Panc1 (cell line): ENCODE data around the gene PARD3. TPM values are rescaled to one million over a fixed set of nuclear protein-coding genes. Genes with fewer than 3 reads are reported as not detected.

Source experiments
- ATAC-seq: fragments of 200-7000 bp; cut with Tn5 transposase; 2 replicates; pipeline ENCODE4 v1.9.1; 2020; ENCODE audit warnings: mild to moderate bottlenecking, moderate library complexity
- BruUV-seq: library from RNA; stranded (reverse); fragments of 400-500 nt; replicated peaks from 2 replicates; lab custom pipeline; 2021; lab: Mats Ljungman, UMichigan
- CTCF ChIA-PET: fragments of 300-600 bp; sonication (Branson Sonifier 250); formaldehyde crosslinking; loops from one replicate; lab custom pipeline; 2022; ENCODE audit warnings: antibody characterized with exemption; lab: Charles Lee
- POLR2A ChIA-PET: fragments of 300-600 bp; sonication (Branson Sonifier 250); formaldehyde crosslinking; loops from one replicate; lab custom pipeline; 2022; ENCODE audit warnings: antibody characterized with exemption; lab: Charles Lee
- DNase-seq: peaks from one replicate; pipeline ENCODE4 v3.0.0-alpha.2; 2010; ENCODE audit warnings: low read depth, low spot score
- H3K27ac ChIP-seq: 2 replicates; pipeline ENCODE4 v1.5.1; 2011; ENCODE audit warnings: mild to moderate bottlenecking, low read length, inconsistent platforms
- H3K27me3 ChIP-seq: fragments of 200-500 bp; sonication (Bioruptor generic); 2 replicates; pipeline ENCODE4 v1.6.0; 2014; ENCODE audit warnings: low read length, inconsistent platforms; ENCODE audit not compliant: control insufficient read depth, insufficient read depth
- H3K36me3 ChIP-seq: fragments of 200-500 bp; sonication (Bioruptor generic); 2 replicates; pipeline ENCODE4 v1.5.1; 2014; ENCODE audit warnings: inconsistent platforms, mild to moderate bottlenecking, low read length, moderate library complexity; ENCODE audit not compliant: control insufficient read depth, insufficient read depth
- H3K4me1 ChIP-seq: 2 replicates; pipeline ENCODE4 v1.5.1; 2011; ENCODE audit warnings: inconsistent platforms, mild to moderate bottlenecking, low read length, moderate library complexity; ENCODE audit not compliant: control insufficient read depth, insufficient read depth
- H3K4me3 ChIP-seq, 2 experiments: 2 replicates each; pipeline ENCODE4 v1.5.1; 2011 to 2012; ENCODE audit warnings: low read depth in 2 of 2, low read length in 2 of 2, mild to moderate bottlenecking in 2 of 2, inconsistent platforms in 1 of 2, moderate library complexity in 1 of 2
- H3K9me3 ChIP-seq: fragments of 200-500 bp; sonication (Bioruptor generic); 2 replicates; pipeline ENCODE4 v1.5.1; 2014; ENCODE audit warnings: low read depth, mild to moderate bottlenecking, inconsistent platforms, low read length, moderate library complexity; ENCODE audit not compliant: control insufficient read depth, insufficient read depth
- CTCF ChIP-seq: fragments of 450-650 bp; IDR thresholded peaks from 2 replicates; pipeline ENCODE4 v1.5.1; 2017; ENCODE audit warnings: mild to moderate bottlenecking
- POLR2AphosphoS5 ChIP-seq: IDR thresholded peaks from 2 replicates; pipeline ENCODE4 v1.6.1; 2012; ENCODE audit warnings: mild to moderate bottlenecking, low read depth, low read length, moderate library complexity
- REST ChIP-seq, 2 experiments: IDR thresholded peaks; 2 replicates each; pipeline ENCODE4 v1.6.1; 2011 to 2012; ENCODE audit warnings: low read depth in 2 of 2, control low read depth in 1 of 2, low read length in 1 of 2, mild to moderate bottlenecking in 1 of 2, moderate library complexity in 1 of 2; ENCODE audit not compliant: insufficient read depth in 1 of 2
- SIN3A ChIP-seq: IDR thresholded peaks from 2 replicates; pipeline ENCODE4 v1.6.1; 2012; ENCODE audit warnings: low read depth, mild to moderate bottlenecking, low read length, moderate library complexity, borderline replicate concordance; ENCODE audit not compliant: insufficient read depth
- TCF7L2 ChIP-seq: IDR thresholded peaks from 2 replicates; pipeline ENCODE4 v1.6.1; 2011; ENCODE audit warnings: mild to moderate bottlenecking, low read depth, low read length, inconsistent platforms
- in situ Hi-C: cut with HindIII; loops from 2 replicates; pipeline ENCODE4 v1.10.0; 2016; ENCODE audit warnings: low sequenced_read_pairs, low pct_unique_long_range_greater_than_20kb
- intact Hi-C: fragments of 100-400 bp; cut with micrococcal nuclease; formaldehyde crosslinking; loops from one replicate; pipeline ENCODE4 v1.10.0; 2022; ENCODE audit not compliant: unreplicated experiment
- total RNA-seq: library from RNA; stranded (reverse); gene quantifications from one replicate; pipeline ENCODE4 v1.2.1, GENCODE V29; 2021; ENCODE audit not compliant: unreplicated experiment

The PARD3 gene
- total RNA-seq, 1 experiment from 2014 or later, result 29.8 TPM

GRCh38 chr10:34319197-34319846, 495.8 kb downstream of the PARD3 start:
- in situ Hi-C loops, result no loop called here
- POLR2A ChIA-PET, result no interaction called here
- CTCF ChIA-PET, result no interaction called here
- DNase-seq (no peak), ATAC-seq (no peak)
- intact Hi-C loops, result no loop called here
- BruUV-seq, result no TSS peak
- TF ChIP-seq REST (IDR thresholded peaks at IDR 0.05; ENCODE audit: insufficient read depth in 1 of 2, low read depth in 2 of 2, low read length in 1 of 2), result no peak
- TF ChIP-seq POLR2AphosphoS5, result no peak
- no peak for TF ChIP-seq TCF7L2
- TF ChIP-seq CTCF, result no peak
- no peak for TF ChIP-seq SIN3A
- Histone ChIP-seq H3K27me3 (no peaks in the 10 kb centered on the region), H3K4me1 (0 out of 2 replicates have a peak, but pooled peaks cover 3% of the 10 kb centered on the region), H3K36me3 (no peaks in the 10 kb centered on the region), H3K4me3 (no peak overlapping the region), H3K27ac (no peak overlapping the region), H3K9me3 (no peaks in the 10 kb centered on the region)

- H3K9me3 ChIP-seq, result no peaks in the 10 kb centered on the region
- H3K4me1 ChIP-seq, result 0 out of 2 replicates have a peak, but pooled peaks cover 3% of the 10 kb centered on the region
- ChIA-PET CTCF (no interaction called here), POLR2A (no interaction called here)
- DNase-seq (no peak), ATAC-seq (no peak)
- no peaks in the 10 kb centered on the region for H3K36me3 ChIP-seq
- TF ChIP-seq TCF7L2 (no peak), POLR2AphosphoS5 (no peak), SIN3A (no peak), REST (IDR thresholded peaks at IDR 0.05; ENCODE audit: insufficient read depth in 1 of 2, low read depth in 2 of 2, low read length in 1 of 2) (no peak), CTCF (no peak)
- no TSS peak for BruUV-seq
- no peaks in the 10 kb centered on the region for H3K27me3 ChIP-seq
- in situ Hi-C loops (no loop called here), intact Hi-C loops (no loop called here)
- no peak overlapping the region for H3K4me3 ChIP-seq
- H3K27ac ChIP-seq, result no peak overlapping the region
Observed at GRCh38 chr10:34316154-34316553, 498.9 kb downstream of the PARD3 start.
